CD4-positive, CD25-positive, alpha-beta regulatory T cell (primary cell): ENCODE measurements around the gene CCDC201. TPM values are rescaled to one million over a fixed set of nuclear protein-coding genes. Genes with fewer than 3 reads are reported as not detected.
A peak's percentile ranks its signal among the peaks of the same experiment; 100 is the strongest.
"Not testable (repeated sequence)": the region's sequence is repeated elsewhere in the genome, so short reads cannot be mapped to it uniquely, and the experiment has no call there.

Experiments
- ATAC-seq, 2 donors: fragments of 150-1000 bp; cut with Tn5 transposase; one replicate each; pipeline ENCODE4 v1.10.0; 2021; ENCODE audit warnings: low read depth in 2 of 2, moderate number of reproducible peaks in 2 of 2, moderate library complexity in 1 of 2
- DNase-seq, 3 donors: peaks; one replicate each; pipeline versions ENCODE4 v3.0.0 to v3.0.0-alpha.2; 2012 to 2022; ENCODE audit warnings: mixed read lengths in 1 of 3
- H3K27ac ChIP-seq: one replicate; pipeline ENCODE4 v1.7.0; 2013; ENCODE audit warnings: mild to moderate bottlenecking, low read length; ENCODE audit not compliant: insufficient read depth, poor library complexity, severe bottlenecking
- H3K27me3 ChIP-seq: one replicate; pipeline ENCODE4 v1.7.0; 2013; ENCODE audit warnings: low read length; ENCODE audit not compliant: control insufficient read depth, insufficient read depth
- H3K36me3 ChIP-seq: one replicate; pipeline ENCODE4 v1.7.0; 2013; ENCODE audit warnings: mild to moderate bottlenecking, low read length, moderate library complexity; ENCODE audit not compliant: control insufficient read depth, insufficient read depth
- H3K4me1 ChIP-seq: 2 replicates; pipeline ENCODE4 v1.7.0; 2013; ENCODE audit warnings: mild to moderate bottlenecking, low read length; ENCODE audit not compliant: insufficient read depth, control insufficient read depth, poor library complexity, severe bottlenecking
- H3K4me3 ChIP-seq: one replicate; pipeline ENCODE4 v1.7.0; 2013; ENCODE audit warnings: low read depth, mild to moderate bottlenecking, low read length, moderate library complexity
- H3K9me3 ChIP-seq, 2 experiments: 1 replicate in 1 of 2; 2 replicates in 1 of 2; pipeline ENCODE4 v1.7.0; 2013; ENCODE audit warnings: low read length in 2 of 2, mild to moderate bottlenecking in 1 of 2, moderate library complexity in 1 of 2; ENCODE audit not compliant: control insufficient read depth in 2 of 2
- H3K27ac Mint-ChIP-seq, 3 donors: one replicate each; pipeline ENCODE4 v1.8.0; 2020 to 2022; ENCODE audit warnings: mild to moderate bottlenecking in 3 of 3, mixed read lengths in 3 of 3, moderate library complexity in 2 of 3
- H3K27me3 Mint-ChIP-seq: one replicate; pipeline ENCODE4 v1.8.0; 2022; ENCODE audit warnings: mild to moderate bottlenecking, mixed read lengths
- H3K36me3 Mint-ChIP-seq: one replicate; pipeline ENCODE4 v1.8.0; 2020; ENCODE audit warnings: mixed read lengths
- H3K4me1 Mint-ChIP-seq, 4 donors: one replicate each; pipeline ENCODE4 v1.8.0; 2020 to 2022; ENCODE audit warnings: mixed read lengths in 4 of 4, mild to moderate bottlenecking in 1 of 4
- H3K4me3 Mint-ChIP-seq, 4 donors: one replicate each; pipeline ENCODE4 v1.8.0; 2020 to 2022; ENCODE audit warnings: mild to moderate bottlenecking in 4 of 4, mixed read lengths in 4 of 4, moderate library complexity in 3 of 4
- H3K9me3 Mint-ChIP-seq, 7 donors: one replicate each; pipeline ENCODE4 v1.8.0; 2020 to 2022; ENCODE audit warnings: mixed read lengths in 7 of 7, mild to moderate bottlenecking in 3 of 7, moderate library complexity in 2 of 7
- polyA plus RNA-seq, 4 donors: library from polyadenylated mRNA; unstranded; fragments of 300-500 nt; fragmentation: Illumina TruSeq; gene quantifications; one replicate each; pipeline ENCODE4 v1.2.3, GENCODE V29; 2021
- total RNA-seq: library from RNA; stranded (reverse); gene quantifications from one replicate; pipeline ENCODE4 v1.2.3, GENCODE V29; 2022

The CCDC201 gene
- total and polyA plus RNA-seq, 5 donors from 2014 or later: not detected

DNA sequence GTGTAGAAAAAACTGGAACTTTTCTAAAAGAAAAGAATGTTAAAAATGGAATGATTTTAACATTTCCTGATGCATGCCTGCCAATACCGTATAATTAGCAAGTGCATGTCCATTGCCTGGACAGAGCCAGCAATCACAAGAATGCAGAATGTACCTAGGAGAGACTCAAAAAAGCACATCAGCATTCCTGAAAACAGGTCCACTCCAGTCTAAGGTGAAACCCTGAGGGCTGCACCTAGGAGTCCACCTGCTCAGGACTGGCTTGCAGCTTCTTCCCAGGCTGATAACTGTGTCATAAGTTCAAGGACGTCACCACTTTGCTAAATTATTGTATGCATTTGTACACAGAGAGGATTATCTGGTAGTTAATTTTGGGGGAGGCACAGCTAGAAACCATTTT lies 5.4 kb downstream of the CCDC201 start:
- Histone ChIP-seq H3K27ac (no peak overlapping the region), H3K4me3 (no peak overlapping the region), H3K9me3 (no peaks in the 10 kb centered on the region), H3K4me1 (no peaks in the 10 kb centered on the region), H3K27me3 (no peaks in the 10 kb centered on the region), H3K36me3 (no peaks in the 10 kb centered on the region)
- Mint-ChIP-seq H3K36me3 (no peaks in the 10 kb centered on the region), H3K4me3 (no peak overlapping the region), H3K27ac (no peak overlapping the region), H3K4me1 (no peaks in the 10 kb centered on the region), H3K27me3 (peaks cover 22% of the 10 kb centered on the region), H3K9me3 (peaks cover 0 to 1% (median 0%) of the 10 kb centered on the region in 7 donors)
- ATAC-seq (no peak), DNase-seq (no peak)

DNA sequence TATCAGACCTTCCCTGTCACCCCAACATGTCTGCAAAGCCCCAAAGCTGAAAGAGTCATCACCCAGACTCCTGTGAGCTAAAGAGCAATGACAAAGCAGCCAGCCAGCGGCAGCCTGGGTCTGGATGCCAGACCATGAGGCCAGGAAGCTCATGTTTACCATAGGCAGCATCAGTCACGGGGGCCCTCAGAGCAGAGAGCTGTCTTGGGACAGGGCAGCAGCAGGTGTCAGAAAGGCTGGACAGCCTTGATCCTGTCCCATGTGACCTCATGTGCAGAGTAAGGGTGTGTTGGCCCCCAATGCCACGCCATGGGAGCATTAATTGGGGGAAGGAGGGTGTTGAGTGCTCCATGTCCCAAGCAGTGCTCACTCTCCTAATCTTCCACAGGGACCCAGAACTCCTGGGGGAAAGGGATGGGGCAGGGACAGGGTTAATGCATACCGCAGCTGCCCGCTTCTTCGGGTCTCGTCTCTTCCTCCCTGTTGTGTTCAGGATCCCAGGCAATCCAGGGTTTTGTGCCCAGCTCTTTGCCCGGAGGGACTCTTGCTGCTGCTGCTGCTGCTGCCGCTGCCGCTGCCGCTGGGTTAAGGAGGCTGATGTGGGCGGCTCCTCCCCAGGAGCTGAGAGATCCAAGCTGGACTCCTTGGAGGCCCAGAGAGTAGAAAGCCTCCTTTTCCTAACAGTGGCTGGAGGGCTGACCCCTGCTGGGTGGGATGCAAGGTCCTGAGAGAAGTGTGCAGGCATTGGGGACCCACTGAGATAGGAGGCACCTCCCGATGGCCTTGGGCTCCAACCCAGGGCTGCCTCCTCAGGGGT lies 7.1 kb downstream of the CCDC201 start:
- H3K36me3 Mint-ChIP-seq: no peaks in the 10 kb centered on the region
- DNase-seq: no peak
- peaks cover 2% of the 10 kb centered on the region for H3K27me3 ChIP-seq
- no peak overlapping the region for H3K27ac Mint-ChIP-seq
- H3K4me3 ChIP-seq: no peak overlapping the region
- no peak overlapping the region for H3K27ac ChIP-seq
- no peak for ATAC-seq
- H3K27me3 Mint-ChIP-seq: peaks cover 22% of the 10 kb centered on the region
- H3K4me1 ChIP-seq: no peaks in the 10 kb centered on the region
- H3K9me3 Mint-ChIP-seq: peaks cover 0 to 1% (median 0%) of the 10 kb centered on the region in 7 donors
- H3K4me1 Mint-ChIP-seq: no peaks in the 10 kb centered on the region
- no peaks in the 10 kb centered on the region for H3K36me3 ChIP-seq
- H3K9me3 ChIP-seq: no peaks in the 10 kb centered on the region
- H3K4me3 Mint-ChIP-seq: no peak overlapping the region

DNA sequence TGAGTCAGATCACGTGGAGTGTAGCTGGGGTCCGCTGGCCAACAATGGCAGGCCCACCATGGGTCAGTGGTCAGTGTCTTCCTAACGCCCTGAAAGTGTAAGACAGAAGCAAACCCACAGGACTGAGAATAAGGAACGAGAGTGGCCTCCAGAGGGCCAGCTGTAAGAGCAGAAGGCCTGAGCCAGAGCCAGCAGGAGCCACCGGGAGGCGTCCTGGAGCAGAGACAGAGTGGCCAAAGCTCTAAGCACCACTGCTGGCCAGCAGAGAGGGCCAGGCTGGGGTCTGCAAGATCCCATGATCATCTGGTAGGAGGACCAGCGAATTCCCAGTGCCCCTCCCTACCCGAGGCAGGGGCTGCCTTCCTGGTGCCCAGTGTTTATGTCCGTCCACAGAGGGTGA lies 9.2 kb downstream of the CCDC201 start:
- no peaks in the 10 kb centered on the region for H3K4me1 Mint-ChIP-seq
- H3K36me3 ChIP-seq: no peaks in the 10 kb centered on the region
- no peak overlapping the region for H3K27ac Mint-ChIP-seq
- H3K4me3 Mint-ChIP-seq: no peak overlapping the region
- no peak overlapping the region for H3K4me3 ChIP-seq
- H3K4me1 ChIP-seq: no peaks in the 10 kb centered on the region
- peaks cover 2% of the 10 kb centered on the region for H3K27me3 ChIP-seq
- no peaks in the 10 kb centered on the region for H3K36me3 Mint-ChIP-seq
- peaks cover 17% of the 10 kb centered on the region for H3K27me3 Mint-ChIP-seq
- no peak overlapping the region for H3K27ac ChIP-seq
- no peaks in the 10 kb centered on the region for H3K9me3 ChIP-seq
- DNase-seq: no peak
- ATAC-seq: no peak
- peaks cover 0 to 2% (median 0%) of the 10 kb centered on the region in 7 donors for H3K9me3 Mint-ChIP-seq

DNA sequence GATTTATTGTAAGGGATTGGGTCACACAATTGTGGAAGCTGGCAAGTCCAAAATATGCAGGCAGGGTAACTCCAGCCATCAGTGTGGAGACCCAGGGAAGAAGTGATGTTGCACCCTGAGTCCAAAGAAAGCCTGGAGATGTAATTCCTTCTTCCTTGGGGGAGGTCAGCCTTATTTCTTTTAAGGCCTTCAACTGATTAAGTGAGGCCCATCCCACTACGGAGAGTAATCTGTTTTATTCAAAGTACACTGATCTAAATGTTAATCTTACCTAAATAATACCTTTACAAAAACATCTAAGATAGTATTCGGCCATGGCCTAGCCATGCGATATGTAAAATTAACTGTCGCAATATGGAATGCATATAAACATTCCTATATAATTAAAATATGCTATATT lies 16.0 kb downstream of the CCDC201 start:
- H3K27me3 Mint-ChIP-seq: peaks cover 20% of the 10 kb centered on the region
- H3K27ac Mint-ChIP-seq, H3K36me3 Mint-ChIP-seq, H3K9me3 Mint-ChIP-seq, H3K4me1 ChIP-seq, H3K27me3 ChIP-seq, H3K4me1 Mint-ChIP-seq, H3K27ac ChIP-seq, H3K4me3 Mint-ChIP-seq, DNase-seq, ATAC-seq, H3K9me3 ChIP-seq, H3K4me3 ChIP-seq, H3K36me3 ChIP-seq: not testable (repeated sequence)

DNA sequence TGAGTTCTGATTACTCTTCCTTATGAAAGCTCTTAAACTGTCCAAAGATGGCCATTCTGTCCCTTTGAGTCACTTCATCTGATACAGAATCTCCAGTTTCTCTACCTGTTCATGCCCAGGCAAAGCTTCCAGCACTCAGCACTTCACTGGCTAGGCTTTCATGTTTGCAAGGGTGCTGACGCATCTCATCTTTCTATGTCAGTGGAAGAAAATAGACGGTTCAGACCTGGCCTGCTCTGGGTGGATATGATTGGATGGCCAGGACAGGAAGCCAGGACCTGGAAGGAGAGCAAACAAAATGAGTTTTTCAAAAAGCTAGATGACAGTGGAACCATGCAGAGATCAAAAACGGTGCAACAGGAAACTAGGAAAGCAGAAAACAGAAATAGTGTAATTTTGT lies 17.2 kb downstream of the CCDC201 start:
- not testable (repeated sequence) for DNase-seq, H3K4me1 ChIP-seq, H3K9me3 ChIP-seq, ATAC-seq, H3K27me3 ChIP-seq, H3K4me1 Mint-ChIP-seq, H3K36me3 Mint-ChIP-seq, H3K4me3 Mint-ChIP-seq, H3K36me3 ChIP-seq, H3K4me3 ChIP-seq, H3K27ac Mint-ChIP-seq, H3K27ac ChIP-seq, H3K9me3 Mint-ChIP-seq
- H3K27me3 Mint-ChIP-seq: peaks cover 26% of the 10 kb centered on the region

DNA sequence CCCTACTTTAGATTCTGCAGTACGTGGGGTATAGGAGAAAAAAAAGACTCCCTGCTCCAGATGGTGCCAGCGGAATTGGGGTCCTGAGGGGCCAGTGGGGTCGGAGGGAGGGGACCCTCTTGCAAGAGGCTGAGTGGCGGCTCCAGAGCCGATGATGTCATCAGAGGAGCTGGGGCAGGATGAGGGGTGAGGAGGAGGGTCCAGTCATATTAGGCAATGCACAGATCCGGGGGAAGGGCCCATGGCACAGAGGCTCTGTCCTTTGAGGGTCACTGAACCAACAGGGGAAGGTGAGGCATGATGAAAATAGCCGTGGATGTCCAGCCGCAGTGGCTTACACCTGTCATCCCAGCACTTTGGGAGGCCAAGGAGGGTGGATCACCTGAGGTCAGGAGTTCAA lies 19.4 kb downstream of the CCDC201 start:
- H3K27me3 ChIP-seq, H3K4me3 ChIP-seq, H3K27ac Mint-ChIP-seq, DNase-seq, H3K4me1 Mint-ChIP-seq, H3K4me3 Mint-ChIP-seq, H3K36me3 Mint-ChIP-seq, H3K36me3 ChIP-seq, H3K9me3 Mint-ChIP-seq, H3K4me1 ChIP-seq, H3K27ac ChIP-seq, ATAC-seq, H3K9me3 ChIP-seq: not testable (repeated sequence)
- H3K27me3 Mint-ChIP-seq: peaks cover 16% of the 10 kb centered on the region

DNA sequence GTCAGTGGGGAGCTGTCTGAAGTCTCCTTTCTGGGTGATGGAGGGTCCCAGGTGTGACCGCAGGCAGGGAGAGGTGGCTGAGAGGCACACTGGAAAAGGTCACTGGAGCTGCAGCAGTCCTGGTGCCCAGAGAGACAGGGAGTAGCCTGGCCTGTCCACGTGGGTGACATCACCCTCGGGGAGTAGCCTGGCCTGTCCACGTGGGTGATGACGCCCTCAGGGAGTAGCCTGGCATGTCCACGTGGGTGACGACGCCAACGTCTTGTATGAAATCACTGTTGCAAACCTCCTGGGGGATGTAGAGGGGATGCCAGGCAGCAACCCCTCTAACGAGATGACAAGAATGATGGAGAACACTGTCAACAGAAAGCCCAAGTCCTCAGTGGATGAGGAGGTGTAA lies 19.9 kb downstream of the CCDC201 start:
- H3K27me3 ChIP-seq, H3K4me1 ChIP-seq, H3K36me3 Mint-ChIP-seq, ATAC-seq, H3K9me3 Mint-ChIP-seq, H3K4me1 Mint-ChIP-seq, H3K36me3 ChIP-seq, H3K4me3 ChIP-seq, H3K27ac ChIP-seq, H3K9me3 ChIP-seq, DNase-seq: not testable (repeated sequence)
- H3K27ac Mint-ChIP-seq: peak overlapping the region in 1 of 3 donors; percentile 86
- H3K27me3 Mint-ChIP-seq: peaks cover 14% of the 10 kb centered on the region
- peak overlapping the region in 1 of 4 donors; percentile 57 for H3K4me3 Mint-ChIP-seq

DNA sequence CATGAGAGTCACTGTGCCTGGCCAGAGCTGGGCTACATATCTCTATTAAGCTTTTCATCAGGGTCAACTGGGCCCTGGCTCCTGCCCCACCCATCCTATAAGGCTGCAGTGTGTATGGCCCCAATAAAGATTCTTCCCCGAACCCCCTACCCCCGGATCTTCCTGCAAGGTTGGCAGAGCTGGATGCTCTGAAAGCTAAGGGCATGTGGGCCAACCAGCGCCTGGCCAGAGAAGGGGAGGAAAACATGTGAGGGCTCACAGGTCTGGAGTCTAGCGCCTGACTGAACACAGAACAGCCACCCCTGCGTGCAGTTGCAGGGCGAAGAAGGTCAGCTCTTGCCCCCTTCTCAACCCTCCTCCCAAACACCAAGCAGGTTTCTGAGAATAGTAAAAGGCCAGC lies 24.1 kb downstream of the CCDC201 start:
- H3K4me3 Mint-ChIP-seq, H3K9me3 Mint-ChIP-seq, DNase-seq, H3K27ac ChIP-seq, H3K36me3 Mint-ChIP-seq, H3K9me3 ChIP-seq, H3K4me3 ChIP-seq, H3K4me1 ChIP-seq, H3K27me3 ChIP-seq, H3K4me1 Mint-ChIP-seq, H3K36me3 ChIP-seq, H3K27ac Mint-ChIP-seq, ATAC-seq: not testable (repeated sequence)
- H3K27me3 Mint-ChIP-seq: peaks cover 12% of the 10 kb centered on the region
